Measurements from ENCODE around the gene MYO5B. TPM values are rescaled to one million over a fixed set of nuclear protein-coding genes. Genes with fewer than 3 reads are reported as not detected.

The MYO5B gene
- total RNA-seq, 2 donors from 2014 or later = 106 to 132 TPM

DNA sequence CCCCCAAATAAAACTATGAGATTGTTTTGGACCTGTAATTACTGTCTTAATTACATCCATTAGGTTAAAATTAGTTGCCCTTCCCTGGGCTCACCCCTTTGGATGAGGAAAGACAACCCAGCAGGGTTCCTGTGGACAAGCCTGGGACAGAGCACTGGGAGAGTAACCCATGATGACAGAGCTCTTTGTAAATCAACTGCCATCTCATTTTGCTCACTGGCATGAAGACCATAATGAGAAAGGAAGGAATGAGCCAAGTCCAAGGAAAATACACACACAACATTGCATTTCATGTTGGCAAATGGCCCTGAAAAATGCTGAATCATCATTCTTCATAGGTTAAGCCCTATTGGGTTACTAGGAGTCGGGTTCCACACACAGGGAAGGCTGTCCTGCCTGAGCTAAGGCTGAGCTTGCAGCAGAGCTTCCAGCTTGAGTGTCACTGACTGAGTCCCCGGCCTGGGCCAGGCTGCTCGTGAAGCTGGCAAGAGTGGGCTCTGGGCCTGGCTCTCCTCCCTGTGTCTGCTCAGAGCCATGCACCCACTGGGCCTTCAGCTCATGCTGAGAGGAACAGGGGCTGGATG lies 287.5 kb downstream of the MYO5B start:
- intact Hi-C loops (cut with DNase I) = no loop called here
- Histone ChIP-seq H3K4me3 (no peak overlapping the region), H3K9me3 (no peaks in the 10 kb centered on the region), H3K27ac (no peak overlapping the region), H3K4me1 (no peaks in the 10 kb centered on the region), H3K36me3 (no peaks in the 10 kb centered on the region), H3K9ac (ENCODE audit: low read depth in 2 of 2, low read length in 2 of 2) (no peak overlapping the region), H3K27me3 (no peaks in the 10 kb centered on the region)
- TF ChIP-seq, protein P1, sequence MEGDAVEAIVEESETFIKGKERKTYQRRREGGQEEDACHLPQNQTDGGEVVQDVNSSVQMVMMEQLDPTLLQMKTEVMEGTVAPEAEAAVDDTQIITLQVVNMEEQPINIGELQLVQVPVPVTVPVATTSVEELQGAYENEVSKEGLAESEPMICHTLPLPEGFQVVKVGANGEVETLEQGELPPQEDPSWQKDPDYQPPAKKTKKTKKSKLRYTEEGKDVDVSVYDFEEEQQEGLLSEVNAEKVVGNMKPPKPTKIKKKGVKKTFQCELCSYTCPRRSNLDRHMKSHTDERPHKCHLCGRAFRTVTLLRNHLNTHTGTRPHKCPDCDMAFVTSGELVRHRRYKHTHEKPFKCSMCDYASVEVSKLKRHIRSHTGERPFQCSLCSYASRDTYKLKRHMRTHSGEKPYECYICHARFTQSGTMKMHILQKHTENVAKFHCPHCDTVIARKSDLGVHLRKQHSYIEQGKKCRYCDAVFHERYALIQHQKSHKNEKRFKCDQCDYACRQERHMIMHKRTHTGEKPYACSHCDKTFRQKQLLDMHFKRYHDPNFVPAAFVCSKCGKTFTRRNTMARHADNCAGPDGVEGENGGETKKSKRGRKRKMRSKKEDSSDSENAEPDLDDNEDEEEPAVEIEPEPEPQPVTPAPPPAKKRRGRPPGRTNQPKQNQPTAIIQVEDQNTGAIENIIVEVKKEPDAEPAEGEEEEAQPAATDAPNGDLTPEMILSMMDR (IDR thresholded peaks at IDR 0.05) = no peak
- no peak for DNase-seq

DNA sequence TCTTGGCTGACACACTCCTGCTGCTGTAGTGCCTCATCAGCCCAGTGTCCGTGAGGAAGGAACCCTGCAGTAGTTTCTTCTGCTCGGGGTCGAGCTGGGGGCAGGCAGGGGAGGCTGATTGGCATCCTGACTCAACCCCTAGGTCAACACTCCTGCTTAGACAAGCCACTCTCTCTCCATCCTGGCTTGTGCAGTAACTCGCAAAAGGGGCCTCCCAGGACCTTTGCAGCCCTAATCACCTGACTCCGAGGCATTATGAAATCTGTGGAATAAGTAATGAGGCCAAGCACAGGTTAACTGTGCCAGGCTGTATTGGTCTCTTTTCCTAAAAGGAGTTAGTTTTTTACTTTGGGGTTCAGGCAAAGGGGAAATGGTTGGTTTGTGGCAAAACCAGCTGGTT lies 289.2 kb downstream of the MYO5B start:
- Histone ChIP-seq H3K4me1 (no peaks in the 10 kb centered on the region), H3K36me3 (no peaks in the 10 kb centered on the region), H3K9ac (ENCODE audit: low read depth in 2 of 2, low read length in 2 of 2) (no peak overlapping the region), H3K9me3 (no peaks in the 10 kb centered on the region), H3K27me3 (no peaks in the 10 kb centered on the region), H3K4me3 (no peak overlapping the region), H3K27ac (no peak overlapping the region)
- no peak for DNase-seq
- intact Hi-C loops (cut with DNase I) = no loop called here
- TF ChIP-seq, protein P1 (IDR thresholded peaks at IDR 0.05) = no peak

DNA sequence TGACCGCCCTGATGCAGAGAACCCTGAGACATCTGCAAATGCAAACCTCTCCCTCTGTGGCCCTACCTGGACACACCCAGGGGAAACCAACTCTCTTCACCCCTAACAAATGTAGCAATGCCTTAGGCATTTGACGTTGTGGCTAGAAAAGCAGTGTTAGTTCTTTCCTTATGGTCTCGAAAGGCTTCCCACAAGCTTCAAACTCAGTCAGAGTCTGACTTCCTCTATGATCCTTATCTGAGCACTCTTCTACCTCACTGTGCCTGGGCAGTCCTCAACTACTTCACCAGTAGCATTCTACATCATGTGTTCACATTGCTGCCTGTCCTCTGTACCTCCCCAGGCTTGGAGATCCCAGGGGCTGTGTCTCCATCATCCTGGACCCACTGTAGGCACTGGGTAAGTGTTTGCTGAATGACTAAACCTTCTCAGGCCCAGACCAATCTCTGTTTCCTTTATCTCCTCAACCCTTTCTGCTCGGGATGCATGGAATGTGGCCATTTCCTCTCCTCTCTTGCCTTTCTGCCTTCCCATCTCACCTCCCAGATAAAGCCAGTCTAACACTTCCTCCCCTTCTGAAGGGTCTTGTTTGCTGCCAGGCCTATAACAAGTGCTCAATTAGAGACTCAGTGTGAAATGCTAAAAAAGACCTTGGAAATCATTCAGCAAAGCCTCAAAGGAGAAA lies 289.9 kb downstream of the MYO5B start:
- no peak overlapping the region for H3K4me3 ChIP-seq
- no peaks in the 10 kb centered on the region for H3K36me3 ChIP-seq
- H3K9me3 ChIP-seq = no peaks in the 10 kb centered on the region
- H3K4me1 ChIP-seq = no peaks in the 10 kb centered on the region
- H3K9ac ChIP-seq (ENCODE audit: low read depth in 2 of 2, low read length in 2 of 2) = no peak overlapping the region
- H3K27ac ChIP-seq = no peak overlapping the region
- no peak for DNase-seq
- TF ChIP-seq, protein P1 (IDR thresholded peaks at IDR 0.05) = no peak
- intact Hi-C loops (cut with DNase I) = no loop called here
- no peaks in the 10 kb centered on the region for H3K27me3 ChIP-seq

DNA sequence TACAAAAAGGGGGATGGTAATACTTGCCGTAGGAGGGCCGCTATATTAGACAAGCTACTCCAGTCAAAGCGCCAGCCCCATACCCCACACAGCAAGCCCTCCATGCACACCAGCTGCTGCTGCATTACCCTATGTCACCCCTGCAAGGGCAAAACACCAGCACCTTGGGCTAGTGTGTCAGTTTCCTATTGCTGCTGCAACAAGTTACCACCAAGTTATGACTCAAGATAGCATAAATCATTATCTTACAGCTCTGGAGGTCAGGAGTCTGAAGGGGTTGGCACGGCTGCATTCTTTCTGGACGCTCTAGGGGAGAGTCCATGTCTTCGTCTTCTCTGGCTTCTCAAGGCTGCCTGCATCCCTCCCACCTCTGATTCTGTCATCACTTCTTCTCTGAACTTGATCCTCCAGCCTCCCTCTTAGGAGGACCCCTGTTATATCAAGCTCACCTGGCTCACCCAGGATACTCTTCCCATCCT lies 293.0 kb downstream of the MYO5B start:
- H3K27me3 ChIP-seq = no peaks in the 10 kb centered on the region
- no peaks in the 10 kb centered on the region for H3K36me3 ChIP-seq
- H3K27ac ChIP-seq = no peak overlapping the region
- intact Hi-C loops (cut with DNase I) = no loop called here
- no peak for DNase-seq
- no peaks in the 10 kb centered on the region for H3K9me3 ChIP-seq
- H3K4me3 ChIP-seq = no peak overlapping the region
- TF ChIP-seq, protein P1 (IDR thresholded peaks at IDR 0.05) = no peak
- H3K4me1 ChIP-seq = no peaks in the 10 kb centered on the region
- no peak overlapping the region for H3K9ac ChIP-seq (ENCODE audit: low read depth in 2 of 2, low read length in 2 of 2)

DNA sequence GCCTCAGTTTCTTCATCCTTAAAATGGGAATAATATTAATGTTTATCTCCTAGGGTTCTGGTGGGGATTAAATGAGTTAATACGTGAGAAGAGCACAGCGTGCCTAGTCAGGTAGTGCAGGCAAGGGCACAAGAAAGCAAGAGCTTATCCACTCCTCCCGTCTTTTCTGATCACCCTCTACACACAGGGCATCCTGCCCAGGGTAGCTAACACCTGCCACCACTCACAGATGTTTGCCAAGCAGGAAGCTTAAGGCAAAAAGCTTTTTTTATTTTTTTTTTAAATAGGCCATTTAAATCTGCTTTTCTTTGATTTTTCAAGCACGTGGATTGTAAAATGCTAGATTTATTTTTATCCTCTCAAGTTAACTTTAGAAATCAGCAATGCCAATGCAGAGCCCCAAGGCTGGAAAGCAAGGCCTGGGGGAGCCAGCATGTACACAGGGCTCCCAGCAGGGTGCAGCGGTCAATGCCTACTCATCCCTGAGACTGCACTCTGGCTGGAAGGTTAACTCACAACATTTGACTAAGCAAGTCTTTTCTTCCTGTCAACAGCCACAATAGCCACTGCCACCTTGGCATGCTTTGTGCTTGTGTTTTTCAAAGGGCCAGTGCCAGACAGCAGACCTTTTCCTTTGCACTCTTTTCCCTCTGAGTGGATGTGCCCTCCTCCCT lies 295.2 kb downstream of the MYO5B start:
- DNase-seq = no peak
- H3K4me1 ChIP-seq = no peaks in the 10 kb centered on the region
- TF ChIP-seq, protein P1 (IDR thresholded peaks at IDR 0.05) = no peak
- intact Hi-C loops (cut with DNase I) = no loop called here
- H3K9ac ChIP-seq (ENCODE audit: low read depth in 2 of 2, low read length in 2 of 2) = no peak overlapping the region
- H3K36me3 ChIP-seq = no peaks in the 10 kb centered on the region
- H3K9me3 ChIP-seq = no peaks in the 10 kb centered on the region
- H3K27me3 ChIP-seq = no peaks in the 10 kb centered on the region
- H3K4me3 ChIP-seq = no peak overlapping the region
- H3K27ac ChIP-seq = no peak overlapping the region

Measured in colonic mucosa (tissue), 4 donors.